Activated CD4-positive, CD25-positive, alpha-beta regulatory T cell (primary cell): Measurements from ENCODE around the gene UBA1.

ENCODE experiments used
- DNase-seq, 4 experiments: peaks; one replicate each; lab custom pipeline; 2025; lab: John Stamatoyannopoulos, UW

The UBA1 gene

DNA sequence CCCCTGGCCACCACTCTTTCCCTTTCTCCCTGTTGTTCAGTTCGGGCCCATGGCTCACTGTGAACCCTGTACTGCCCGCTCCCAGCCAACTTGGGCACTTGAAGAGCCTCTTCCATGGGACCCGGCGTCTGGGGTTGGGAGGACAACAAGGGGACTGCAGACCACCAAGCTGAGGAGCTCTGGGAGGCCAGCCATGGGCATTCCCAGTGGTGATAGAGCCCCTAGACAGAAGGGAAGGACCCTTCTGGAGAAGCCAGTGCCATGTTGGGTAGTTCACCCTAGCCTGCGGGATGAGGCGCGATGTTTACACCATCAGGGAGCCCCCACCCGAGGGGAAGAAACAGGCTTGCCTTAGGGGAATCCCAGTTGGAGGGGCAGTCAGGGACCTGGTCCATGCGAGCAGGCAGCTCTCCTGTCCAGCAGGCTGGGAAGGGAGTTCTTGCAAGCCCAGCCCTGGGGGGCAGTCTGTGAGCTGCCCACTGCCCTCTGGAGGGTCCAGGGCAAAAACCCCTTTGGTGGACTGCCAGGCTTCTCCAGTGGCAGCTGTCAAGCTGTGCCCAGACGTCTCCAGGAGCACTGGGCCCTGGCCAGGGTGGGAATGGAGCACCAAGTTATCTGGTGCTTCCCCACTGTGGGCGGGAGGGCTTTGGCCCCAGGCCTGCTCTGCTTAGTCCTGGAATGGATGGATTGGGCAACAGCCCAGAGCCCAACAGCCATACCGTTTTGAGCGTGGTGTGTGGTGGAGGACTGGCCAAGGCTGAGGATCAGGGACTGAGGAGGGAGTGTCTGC is 23.7 kb upstream of the UBA1 start:
- DNase-seq = no peak

DNA sequence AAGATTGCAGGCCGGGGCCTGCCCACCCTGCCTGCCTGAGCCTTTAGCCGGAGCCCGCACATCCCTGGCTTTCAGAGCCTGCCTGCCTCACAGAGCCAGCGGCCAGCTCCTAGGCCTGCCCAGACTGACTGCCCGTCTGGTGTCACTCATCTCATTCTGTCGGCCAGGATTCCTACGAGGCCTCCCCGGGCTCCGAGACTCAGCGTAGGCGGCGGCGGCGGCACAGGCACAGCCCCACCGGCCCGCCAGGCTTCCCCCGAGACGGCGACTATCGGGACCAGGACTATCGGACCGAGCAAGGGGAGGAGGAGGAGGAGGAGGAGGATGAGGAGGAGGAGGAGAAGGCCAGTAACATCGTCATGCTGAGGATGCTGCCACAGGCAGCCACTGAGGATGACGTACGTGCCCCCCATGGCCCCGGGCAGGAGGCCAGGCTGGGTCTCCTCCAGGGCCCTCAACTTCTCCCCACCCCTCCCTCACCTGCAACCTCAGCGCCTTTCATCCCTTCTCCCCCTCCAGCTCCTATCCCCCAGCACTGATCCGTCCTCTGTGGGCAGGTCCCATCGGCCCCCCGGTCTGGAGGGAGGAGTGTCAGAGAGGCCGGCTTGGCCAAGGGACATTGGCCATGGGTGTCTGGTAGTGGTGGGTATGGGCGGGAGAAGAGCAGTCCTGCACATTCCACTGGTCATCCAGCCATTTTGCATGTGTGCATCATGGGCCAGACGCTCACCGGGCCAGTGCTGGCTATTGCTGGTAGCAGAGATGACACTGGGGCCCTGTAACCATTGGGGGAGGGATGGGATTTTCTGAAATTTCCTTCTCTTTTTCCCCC is 22.6 kb upstream of the UBA1 start:
- DNase-seq = no peak

DNA sequence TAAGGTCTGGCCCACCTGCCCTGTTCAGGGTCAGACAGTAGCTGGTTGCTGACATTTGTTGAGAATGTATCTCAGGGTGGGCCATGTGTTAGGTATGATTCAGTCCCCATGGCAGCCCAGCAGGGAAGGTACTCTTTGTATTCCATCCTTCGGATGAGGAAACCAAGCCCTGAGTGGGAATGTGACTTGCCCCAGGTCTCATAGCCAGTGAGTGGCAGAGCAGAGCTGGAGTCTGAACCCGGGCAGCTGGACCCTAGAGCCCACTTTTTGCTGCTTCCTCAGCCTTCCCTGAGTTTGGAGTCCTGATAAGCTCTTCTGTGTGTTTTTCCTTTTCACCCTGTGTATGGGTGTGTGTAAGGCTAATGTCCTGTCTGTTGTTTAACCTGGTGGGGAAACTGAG is 21.6 kb upstream of the UBA1 start:
- DNase-seq = no peak

DNA sequence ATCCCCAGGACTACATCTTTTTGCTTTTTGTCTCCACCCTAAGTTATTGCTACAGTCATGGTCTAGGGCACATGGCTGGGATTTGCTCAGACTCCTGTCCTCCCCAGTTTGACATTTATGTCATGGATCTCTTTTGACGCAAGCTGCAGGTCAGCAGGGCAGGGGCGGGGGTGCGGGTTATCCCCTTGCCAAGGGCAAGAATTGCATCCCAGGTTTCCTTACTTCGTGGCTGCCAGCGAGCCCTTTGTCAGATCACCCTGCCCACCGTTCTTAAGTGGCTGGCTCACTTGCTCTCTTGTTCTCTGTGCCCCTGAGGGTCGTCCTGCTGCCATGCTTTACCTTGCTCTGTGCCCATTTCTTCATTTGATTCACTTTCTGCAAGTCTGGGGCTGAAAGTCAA is 21.1 kb upstream of the UBA1 start:
- no peak for DNase-seq

DNA sequence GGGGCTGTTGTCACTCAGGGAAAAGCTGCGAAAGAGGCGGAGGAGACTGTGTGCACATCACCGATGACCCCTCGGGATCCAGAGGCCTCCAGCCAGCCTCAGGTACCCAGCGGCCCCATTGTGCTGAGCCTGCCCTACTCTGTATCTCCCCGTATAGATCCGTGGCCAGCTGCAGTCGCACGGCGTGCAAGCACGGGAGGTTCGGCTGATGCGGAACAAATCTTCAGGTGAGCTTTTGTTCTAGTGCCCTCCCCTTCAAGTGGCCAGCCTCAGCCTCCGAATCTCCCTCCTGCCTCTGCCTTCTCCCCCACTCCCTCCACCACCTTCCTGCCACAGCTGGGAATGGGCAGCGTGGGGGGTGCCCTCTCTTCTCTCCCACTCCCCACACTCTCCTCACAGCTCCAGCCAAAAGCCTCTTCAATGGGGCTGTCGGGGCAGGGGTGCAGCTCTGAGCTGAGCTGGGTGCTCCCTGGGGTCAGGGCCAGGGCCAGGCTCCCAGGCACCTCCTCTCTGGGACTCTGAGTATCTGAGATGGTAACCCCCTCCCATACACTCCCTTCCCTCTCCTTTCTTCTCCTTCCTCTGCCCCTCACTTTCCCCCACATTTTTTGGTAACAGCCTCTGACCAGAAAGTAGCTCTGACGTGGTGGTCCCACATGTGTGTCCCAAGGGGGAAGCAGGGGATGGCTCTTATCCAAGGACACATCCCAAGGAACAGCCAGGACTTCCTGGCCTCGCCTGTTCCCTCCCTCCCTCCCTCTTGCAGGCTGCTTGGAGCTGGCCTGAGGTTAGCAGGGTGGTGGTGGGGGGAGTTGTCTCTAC is 20.4 kb upstream of the UBA1 start:
- no peak for DNase-seq

DNA sequence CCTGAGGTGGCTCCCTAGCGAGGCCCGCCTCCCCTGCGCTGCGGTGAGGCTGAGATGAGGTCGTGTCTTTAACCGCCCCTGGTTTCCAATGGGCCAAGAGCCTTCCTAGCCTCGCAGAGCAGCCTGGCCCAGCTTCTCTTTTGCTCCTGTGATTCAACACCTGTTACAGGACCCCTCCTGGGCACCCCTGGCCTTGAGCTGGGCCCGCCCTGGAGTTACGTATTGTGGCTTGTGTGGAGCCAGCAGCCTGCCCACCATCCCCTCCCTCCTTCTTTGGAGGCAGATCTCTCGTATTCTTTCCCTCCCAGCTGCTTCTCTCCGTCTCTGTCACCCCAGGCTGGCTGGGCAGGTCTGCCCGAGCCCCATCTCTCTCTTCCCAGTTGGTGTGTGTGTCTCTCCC is 19.3 kb upstream of the UBA1 start:
- no peak for DNase-seq

DNA sequence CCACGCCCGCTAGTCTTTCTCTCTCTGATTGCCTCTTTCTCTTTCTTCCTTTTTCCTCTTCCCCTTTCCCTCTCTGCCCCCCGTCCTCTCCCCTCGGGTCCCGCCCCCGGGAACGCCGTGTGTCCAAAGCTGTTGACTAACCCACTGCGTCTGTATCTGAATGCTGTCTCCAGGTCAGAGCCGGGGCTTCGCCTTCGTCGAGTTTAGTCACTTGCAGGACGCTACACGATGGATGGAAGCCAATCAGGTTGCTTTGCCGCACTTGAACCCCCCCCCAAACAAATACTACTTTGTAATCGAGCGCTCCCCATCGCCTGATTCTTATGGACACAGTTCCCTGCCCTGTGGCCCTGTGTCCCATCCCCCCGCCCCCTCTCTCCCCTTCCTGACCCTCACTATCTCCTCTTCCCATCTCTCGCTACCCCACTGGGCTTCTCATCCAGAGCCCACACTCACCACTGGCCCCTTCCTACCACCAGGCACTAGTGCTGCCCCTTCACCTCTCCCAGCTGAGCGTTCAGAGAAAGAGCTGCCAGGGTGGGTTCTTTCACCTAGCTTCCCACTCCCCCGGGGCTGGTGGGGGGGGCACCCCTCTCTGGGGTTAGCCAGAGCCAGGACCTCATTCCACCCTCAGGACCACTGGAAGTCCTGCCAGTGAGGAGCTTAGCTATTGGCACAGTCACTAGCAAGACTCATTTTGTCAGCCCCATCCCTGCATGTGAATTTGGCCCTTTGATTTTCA is 18.6 kb upstream of the UBA1 start:
- DNase-seq = no peak

DNA sequence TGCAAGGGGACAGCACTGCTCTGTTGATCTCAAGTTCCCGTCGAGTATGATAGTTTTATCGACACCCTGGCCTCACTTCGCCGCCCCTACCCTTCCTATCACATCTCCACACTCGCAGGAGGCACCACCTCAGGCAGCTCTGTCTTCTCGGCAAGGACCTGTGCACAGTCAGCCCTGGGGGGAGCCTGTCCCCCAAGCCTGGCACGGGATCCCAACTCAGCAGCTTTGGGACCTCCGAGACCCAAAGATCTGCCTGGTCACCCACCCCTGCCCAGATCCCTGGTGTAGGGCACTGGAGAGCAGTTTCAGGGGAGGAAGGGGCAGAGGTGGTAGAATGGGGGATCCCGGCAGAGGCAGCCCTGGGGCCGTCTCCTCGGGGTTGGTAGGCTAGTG is 18.0 kb upstream of the UBA1 start:
- DNase-seq = no peak

DNA sequence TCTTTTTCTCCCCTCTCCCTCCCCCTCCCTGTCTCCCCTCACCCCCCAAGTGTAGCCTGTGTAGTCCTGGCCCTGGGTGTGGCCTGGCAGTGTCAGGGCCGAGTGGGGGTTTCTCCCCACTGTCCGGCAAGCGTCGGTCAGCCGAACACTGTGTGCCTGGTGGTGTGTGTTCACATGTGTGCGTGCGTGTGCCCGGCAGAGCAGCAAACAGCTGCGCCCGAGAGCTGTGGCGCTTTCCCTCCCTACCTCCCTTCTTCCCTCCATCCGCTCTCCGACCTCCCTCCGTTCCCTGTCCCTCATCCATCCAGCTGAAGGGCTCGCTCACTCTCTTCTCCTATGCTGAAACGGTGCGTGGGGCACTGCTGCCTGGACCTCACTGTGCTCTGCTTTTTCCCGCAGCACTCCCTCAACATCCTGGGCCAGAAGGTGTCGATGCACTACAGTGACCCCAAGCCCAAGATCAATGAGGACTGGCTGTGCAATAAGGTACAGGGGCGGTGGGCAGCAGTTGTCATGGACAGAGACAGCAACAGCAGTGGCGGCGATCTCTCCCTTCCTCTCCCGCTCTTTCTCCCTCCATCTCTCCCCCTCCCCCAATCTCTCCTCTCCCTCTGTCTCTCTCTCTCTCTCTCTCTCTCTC is 17.4 kb upstream of the UBA1 start:
- no peak for DNase-seq

DNA sequence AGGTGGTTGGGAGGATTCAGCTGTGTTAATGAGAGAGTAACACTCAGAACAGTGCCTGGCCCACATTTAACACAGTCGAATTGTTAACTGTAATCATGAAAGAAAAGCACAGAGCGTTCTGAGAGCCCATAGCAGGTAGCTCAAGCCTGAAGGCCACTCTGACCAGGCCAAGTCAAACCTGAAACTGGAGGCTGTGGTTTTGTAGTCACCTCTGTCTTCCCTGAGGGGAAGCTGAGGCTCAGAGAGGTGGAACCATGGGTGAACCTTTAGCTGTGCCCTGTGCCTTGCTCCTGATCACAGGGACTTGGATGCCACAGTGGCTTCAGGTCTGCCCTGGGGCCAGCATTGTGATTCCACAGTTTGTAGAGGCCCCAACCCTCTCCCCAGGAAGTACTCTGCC is 16.6 kb upstream of the UBA1 start:
- no peak for DNase-seq

DNA sequence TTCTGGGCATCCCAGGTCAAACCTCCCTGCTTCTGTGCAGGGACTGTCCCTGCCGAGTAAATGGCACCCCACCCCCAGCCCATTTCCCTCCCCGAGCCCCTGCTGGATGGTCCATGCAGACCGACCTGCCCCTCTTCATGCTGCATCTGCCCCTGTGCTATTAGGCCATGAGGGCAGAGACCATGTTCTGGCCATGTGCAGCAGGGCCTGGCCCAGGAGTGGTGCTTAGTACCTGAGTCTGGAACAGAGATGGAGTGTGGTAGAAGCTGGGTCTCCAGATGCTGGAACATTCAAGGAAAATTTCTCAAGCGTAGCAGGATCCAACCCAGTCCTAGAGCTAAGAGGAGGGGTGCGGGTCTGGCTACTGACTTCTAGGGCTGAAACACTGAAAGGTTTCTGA is 15.3 kb upstream of the UBA1 start:
- DNase-seq = no peak

DNA sequence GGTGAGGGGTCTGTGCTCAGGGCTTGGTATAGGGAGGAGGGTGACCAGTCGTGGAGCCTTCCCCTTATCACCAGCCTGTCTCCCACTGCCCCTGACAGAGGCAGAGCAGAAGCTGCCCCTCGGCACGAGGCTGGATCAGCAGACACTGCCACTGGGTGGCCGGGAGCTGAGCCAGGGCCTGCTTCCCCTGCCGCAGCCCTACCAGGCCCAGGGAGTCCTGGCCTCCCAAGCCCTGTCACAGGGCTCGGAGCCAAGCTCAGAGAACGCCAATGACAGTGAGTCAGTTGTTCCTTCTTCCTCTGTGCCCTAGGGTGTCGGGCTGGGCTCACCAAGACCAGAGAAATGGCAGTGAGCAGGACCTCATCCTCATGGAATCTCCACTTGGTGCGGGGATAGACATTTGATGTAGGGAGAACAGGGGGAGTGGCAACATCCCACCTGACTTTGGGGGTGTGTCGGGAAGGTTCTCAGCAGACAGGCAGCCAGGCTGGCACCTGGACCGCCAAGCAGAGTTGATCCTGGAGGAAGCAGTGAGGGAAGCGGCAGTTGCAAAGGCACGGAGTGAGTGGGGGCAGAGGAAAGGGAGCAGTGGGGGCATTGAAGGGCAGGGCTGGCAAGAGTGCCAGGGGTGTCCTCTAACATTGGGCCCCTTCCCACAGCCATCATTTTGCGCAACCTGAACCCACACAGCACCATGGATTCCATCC is 14.3 kb upstream of the UBA1 start:
- no peak for DNase-seq

DNA sequence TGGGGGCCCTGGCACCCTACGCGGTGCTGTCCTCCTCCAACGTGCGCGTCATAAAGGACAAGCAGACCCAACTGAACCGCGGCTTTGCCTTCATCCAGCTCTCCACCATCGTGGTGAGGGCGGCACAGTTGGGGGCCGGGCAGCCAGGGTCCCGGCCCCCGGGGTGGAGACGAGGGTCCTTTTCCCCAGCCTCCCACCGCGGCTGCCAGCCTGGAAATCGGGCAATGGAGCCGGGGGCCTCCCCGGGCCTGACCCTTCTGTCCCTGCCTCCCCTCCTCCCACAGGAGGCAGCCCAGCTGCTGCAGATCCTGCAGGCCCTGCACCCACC is 13.7 kb upstream of the UBA1 start:
- DNase-seq = no peak

DNA sequence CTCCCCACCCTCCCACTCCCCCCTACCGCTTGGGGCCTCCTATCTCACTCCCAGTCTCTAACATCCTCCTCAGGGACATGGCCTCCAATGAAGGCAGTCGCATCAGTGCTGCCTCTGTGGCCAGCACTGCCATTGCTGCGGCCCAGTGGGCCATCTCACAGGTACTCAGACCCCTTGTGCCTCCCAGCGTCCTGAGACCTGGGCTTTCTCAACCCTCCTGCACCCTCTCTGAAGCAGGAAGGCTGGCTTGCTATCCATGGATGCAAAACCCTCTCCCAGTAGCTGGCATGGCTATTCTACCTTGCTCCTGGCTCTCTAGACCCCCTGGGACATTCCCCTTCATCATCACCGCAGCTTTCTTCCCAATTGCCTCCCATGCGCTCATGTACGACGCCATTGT is 13.3 kb upstream of the UBA1 start:
- DNase-seq = no peak

DNA sequence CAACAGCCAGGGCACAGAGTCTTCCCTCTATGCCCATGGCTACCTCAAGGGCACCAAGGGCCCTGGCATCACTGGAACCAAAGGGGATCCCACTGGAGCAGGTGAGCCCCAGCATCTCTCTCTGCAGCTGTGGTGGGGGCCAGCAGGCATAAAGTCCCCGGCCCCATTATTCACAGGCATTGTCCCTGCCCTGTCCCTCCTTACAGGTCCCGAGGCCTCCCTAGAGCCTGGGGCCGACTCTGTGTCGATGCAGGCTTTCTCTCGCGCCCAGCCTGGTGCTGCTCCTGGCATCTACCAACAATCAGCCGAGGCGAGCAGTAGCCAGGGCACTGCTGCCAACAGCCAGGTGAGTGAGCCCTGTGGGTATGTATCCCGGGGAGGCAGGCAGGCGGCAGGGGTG is 12.3 kb upstream of the UBA1 start:
- DNase-seq = no peak

DNA sequence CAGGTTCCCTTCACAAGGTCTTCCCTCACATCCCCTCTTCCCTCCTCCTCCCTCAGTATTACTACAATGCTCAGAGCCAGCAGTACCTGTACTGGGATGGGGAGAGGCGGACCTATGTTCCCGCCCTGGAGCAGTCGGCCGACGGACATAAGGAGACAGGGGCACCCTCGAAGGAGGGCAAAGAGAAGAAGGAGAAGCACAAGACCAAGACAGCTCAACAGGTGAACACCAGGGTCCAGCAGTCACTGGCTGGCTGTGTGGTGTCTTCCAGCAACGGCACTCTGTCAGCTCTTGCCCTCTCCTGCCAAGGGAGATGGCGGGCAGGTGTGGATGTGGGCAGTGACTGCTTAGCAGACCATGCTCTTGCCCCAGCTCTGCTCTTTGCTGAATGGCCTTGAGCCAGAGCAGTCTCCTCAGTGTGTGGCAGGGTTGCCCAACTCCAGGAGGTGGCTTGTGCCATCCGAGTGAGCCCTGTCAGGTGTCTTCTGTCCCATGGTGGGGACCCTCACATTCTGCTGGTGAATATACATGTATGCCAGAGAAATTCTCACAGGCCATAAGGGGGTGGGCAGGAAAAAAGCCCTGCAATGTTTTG is 11.4 kb upstream of the UBA1 start:
- no peak for DNase-seq

DNA sequence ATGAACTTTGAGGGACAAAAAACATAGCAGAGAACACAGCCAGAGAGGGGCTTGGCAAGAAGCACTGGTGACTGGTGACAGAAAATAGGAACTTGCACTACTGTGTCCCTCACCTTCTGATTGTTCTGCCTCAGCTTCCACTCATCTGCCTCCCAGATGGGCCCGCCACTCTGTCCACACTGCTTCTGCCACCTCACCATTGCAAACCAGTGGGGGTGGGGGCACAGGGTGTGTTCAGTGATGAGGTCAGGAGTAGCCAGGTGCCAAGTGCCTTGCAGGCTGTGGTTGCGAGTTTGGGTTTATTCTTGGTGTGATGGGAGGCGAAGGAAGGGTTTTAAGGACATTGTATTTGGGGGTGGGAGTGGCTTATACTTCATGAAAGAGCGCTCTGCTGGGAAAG is 9.1 kb upstream of the UBA1 start:
- no peak for DNase-seq

DNA sequence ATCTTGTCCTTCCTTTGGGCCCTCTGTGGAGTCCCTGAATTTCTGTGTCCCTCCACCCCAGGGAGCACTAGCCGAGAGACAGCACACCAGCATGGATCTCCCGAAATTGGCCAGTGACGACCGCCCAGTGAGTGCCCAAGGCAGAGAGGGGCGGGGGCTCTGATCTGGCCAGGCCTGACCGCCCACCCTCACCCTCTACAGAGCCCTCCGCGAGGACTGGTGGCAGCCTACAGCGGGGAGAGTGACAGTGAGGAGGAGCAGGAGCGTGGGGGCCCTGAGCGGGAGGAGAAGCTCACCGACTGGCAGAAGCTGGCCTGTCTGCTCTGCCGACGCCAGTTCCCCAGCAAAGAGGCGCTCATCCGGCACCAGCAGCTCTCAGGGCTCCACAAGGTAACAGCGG is 8.4 kb upstream of the UBA1 start:
- no peak for DNase-seq

DNA sequence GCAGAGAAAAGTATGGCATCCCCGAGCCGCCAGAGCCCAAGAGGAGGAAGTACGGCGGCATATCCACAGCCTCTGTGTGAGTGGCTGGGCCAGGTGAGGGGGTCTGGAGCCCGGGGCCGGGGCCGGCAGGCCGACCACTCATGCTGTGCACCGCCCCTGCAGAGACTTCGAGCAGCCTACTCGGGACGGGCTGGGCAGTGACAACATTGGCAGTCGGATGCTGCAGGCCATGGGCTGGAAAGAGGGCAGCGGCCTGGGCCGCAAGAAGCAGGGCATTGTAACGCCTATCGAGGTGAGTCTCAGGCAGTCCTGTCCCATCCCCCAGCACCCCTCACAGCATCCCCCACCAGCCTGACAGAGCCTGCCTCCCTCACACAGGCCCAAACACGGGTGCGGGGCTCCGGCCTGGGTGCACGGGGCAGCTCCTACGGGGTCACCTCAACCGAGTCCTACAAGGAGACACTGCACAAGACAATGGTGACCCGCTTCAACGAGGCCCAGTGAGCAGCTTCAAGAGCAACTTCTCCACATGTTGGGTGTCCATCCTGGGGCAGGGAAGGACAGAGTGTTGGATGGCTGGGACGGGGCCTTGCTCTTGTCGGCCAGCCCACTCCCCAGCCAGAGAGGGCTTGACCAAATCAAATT is 7.4 kb upstream of the UBA1 start:
- DNase-seq = no peak

DNA sequence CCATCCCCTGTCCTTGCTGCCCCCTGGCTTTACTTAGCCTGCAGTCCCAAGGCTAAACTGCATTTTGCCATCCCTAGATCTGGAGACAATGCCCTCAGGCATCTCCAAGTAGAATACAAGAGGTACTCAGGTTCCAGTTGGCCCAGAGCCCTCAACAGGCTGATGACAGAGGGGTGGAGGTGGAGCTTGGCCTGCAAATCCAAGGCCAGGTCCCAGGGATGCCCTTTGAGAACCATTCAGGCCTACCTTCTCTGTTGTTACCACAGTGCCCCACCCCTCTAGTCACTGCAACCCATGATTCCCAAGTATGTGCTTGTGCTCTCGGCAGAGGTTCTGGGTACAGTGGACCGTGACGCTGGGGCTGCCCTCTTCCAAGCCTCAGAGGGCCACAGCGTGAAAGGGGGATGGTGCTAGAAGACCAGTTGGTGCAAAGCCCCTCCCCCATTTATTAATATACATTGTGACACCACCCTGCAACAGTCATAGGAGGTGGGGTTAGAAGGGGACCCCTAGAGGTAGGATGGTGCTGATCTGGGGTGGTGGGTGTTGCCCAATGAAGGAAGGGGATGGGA is 6.4 kb upstream of the UBA1 start:
- no peak for DNase-seq
